K562 (cell line): Measurements from ENCODE around the gene HMGA1. TPM values are rescaled to one million over a fixed set of nuclear protein-coding genes. Genes with fewer than 3 reads are reported as not detected.

Experiments used
- ATAC-seq: fragments of 200-7000 bp; cut with Tn5 transposase; 3 replicates; pipeline ENCODE4 v1.9.1; 2020; ENCODE audit warnings: moderate library complexity
- BruUV-seq: library from RNA; stranded (reverse); fragments of 400-500 nt; replicated peaks from 2 replicates; lab custom pipeline; 2021; lab: Mats Ljungman, UMichigan
- CTCF ChIA-PET: fragments of 300-600 bp; formaldehyde crosslinking; extraction: SDS; loops from one replicate; lab custom pipeline; 2021; ENCODE audit warnings: low intra/inter-chr PET ratio; lab: Yijun Ruan, JAX
- POLR2A ChIA-PET: fragments of 300-600, 350-650 bp; sonication (Branson Sonifier 250); formaldehyde crosslinking; extraction: SDS; loops from one replicate; lab custom pipeline; 2021; ENCODE audit warnings: antibody characterized with exemption, inconsistent platforms; lab: Yijun Ruan, JAX
- DNase-seq, 4 experiments: peaks; one replicate each; pipeline versions ENCODE4 v3.0.0 to v3.0.0-alpha.2; 2011 to 2018; ENCODE audit warnings: low spot score in 3 of 4, mixed read lengths in 3 of 4; ENCODE audit errors: extremely low read depth in 1 of 4
- FAIRE-seq: peaks from 2 replicates; lab custom pipeline; 2011; peaks lifted over from hg19 to GRCh38; lab: Jason Lieb, UNC
- H2AFZ ChIP-seq: 2 replicates; pipeline ENCODE4 v1.6.0; 2011; ENCODE audit warnings: low read depth, low read length, control low read depth, inconsistent platforms
- H3K27ac ChIP-seq: fragments of 200-600 bp; 3 replicates; pipeline ENCODE4 v1.8.0; 2011; ENCODE audit warnings: low read depth, mild to moderate bottlenecking, control low read depth, inconsistent platforms, low read length, moderate library complexity, mixed read lengths; ENCODE audit errors: extremely low read depth
- H3K27me3 ChIP-seq, 2 experiments: fragments of 300-600 bp in 1 of 2; 2 replicates in 1 of 2; 3 replicates in 1 of 2; pipeline versions ENCODE4 v1.6.0 to v1.8.0; 2011; ENCODE audit warnings: inconsistent platforms in 2 of 2, low read length in 2 of 2, mild to moderate bottlenecking in 1 of 2, mixed read lengths in 1 of 2, moderate library complexity in 1 of 2; ENCODE audit not compliant: control insufficient read depth in 2 of 2, insufficient read depth in 2 of 2
- H3K36me3 ChIP-seq: fragments of 300-600 bp; 3 replicates; pipeline ENCODE4 v1.8.0; 2011; ENCODE audit warnings: mild to moderate bottlenecking, low read length, inconsistent platforms; ENCODE audit not compliant: control insufficient read depth, insufficient read depth
- H3K4me1 ChIP-seq, 2 experiments: fragments of 200-600 bp in 1 of 2; replicated peaks in 1 of 2; 2 replicates in 1 of 2; 3 replicates in 1 of 2; pipeline versions ENCODE4 v1.5.1 to v1.8.0; 2011; ENCODE audit warnings: inconsistent platforms in 2 of 2, low read length in 2 of 2, mild to moderate bottlenecking in 1 of 2, mixed read lengths in 1 of 2, moderate library complexity in 1 of 2; ENCODE audit not compliant: control insufficient read depth in 2 of 2, insufficient read depth in 2 of 2
- H3K4me2 ChIP-seq: 2 replicates; pipeline ENCODE4 v1.6.1; 2011; ENCODE audit warnings: low read length, control low read depth, inconsistent platforms, mixed read lengths; ENCODE audit not compliant: insufficient read depth
- H3K4me3 ChIP-seq: fragments of 200-600 bp; sonication (generic), shearing (Covaris generic); 2 replicates; pipeline ENCODE4 v1.5.1; 2016; ENCODE audit warnings: control low read depth, inconsistent platforms
- H3K79me2 ChIP-seq: fragments of 200-600 bp; 3 replicates; pipeline ENCODE4 v1.8.0; 2011; ENCODE audit warnings: low read length, inconsistent platforms; ENCODE audit not compliant: control insufficient read depth, insufficient read depth
- H3K9ac ChIP-seq, 2 experiments: 2 replicates each; pipeline versions ENCODE4 v1.6.0 to v1.6.1; 2011; ENCODE audit warnings: low read depth in 2 of 2, low read length in 2 of 2, control low read depth in 1 of 2, inconsistent platforms in 1 of 2, mild to moderate bottlenecking in 1 of 2, mixed read lengths in 1 of 2; ENCODE audit not compliant: insufficient read depth in 1 of 2
- H3K9me1 ChIP-seq: one replicate; pipeline ENCODE4 v1.6.0; 2011; ENCODE audit warnings: inconsistent platforms, mild to moderate bottlenecking, low read length, moderate library complexity; ENCODE audit not compliant: control insufficient read depth, insufficient read depth
- H3K9me3 ChIP-seq: replicated peaks from 2 replicates; pipeline ENCODE4 v1.5.1; 2011; ENCODE audit warnings: low read depth, low read length, inconsistent platforms; ENCODE audit not compliant: control insufficient read depth, insufficient read depth
- H4K20me1 ChIP-seq: replicated peaks from 2 replicates; pipeline ENCODE4 v1.6.1; 2011; ENCODE audit warnings: low read length, inconsistent platforms, mixed read lengths; ENCODE audit not compliant: control insufficient read depth, insufficient read depth
- FOXK1 ChIP-seq: sonication (generic); formaldehyde crosslinking; IDR thresholded peaks from 2 replicates; pipeline ENCODE4 v1.8.0; 2022; ENCODE audit warnings: missing genetic modification reagents, mild to moderate bottlenecking, borderline replicate concordance
- GATAD2B ChIP-seq: fragments of 450-650 bp; IDR thresholded peaks from 2 replicates; pipeline ENCODE4 v1.6.1; 2017; ENCODE audit warnings: mild to moderate bottlenecking, borderline replicate concordance
- KLF16 ChIP-seq: IDR thresholded peaks from 2 replicates; pipeline ENCODE4 v1.6.1; 2016; ENCODE audit warnings: antibody characterized with exemption
- MTF1 ChIP-seq: fragments of 250-450 bp; sonication (Bioruptor Pico); IDR thresholded peaks from 2 replicates; pipeline ENCODE4 v1.9.0; 2021; ENCODE audit warnings: moderate library complexity, mild to moderate bottlenecking, inconsistent platforms, borderline replicate concordance
- RBM22 ChIP-seq: fragments of 200-400 bp; formaldehyde crosslinking; IDR thresholded peaks from 2 replicates; pipeline ENCODE4 v1.6.1; 2018; ENCODE audit warnings: low read length, low read depth; ENCODE audit not compliant: poor library complexity, severe bottlenecking
- RFX5 ChIP-seq: IDR thresholded peaks from 2 replicates; pipeline ENCODE4 v1.6.1; 2011; ENCODE audit warnings: low read depth, mild to moderate bottlenecking, improper control_type of control experiment, low read length
- ZNF3 ChIP-seq: fragments of 250-450 bp; sonication (Bioruptor Pico); IDR thresholded peaks from 2 replicates; pipeline ENCODE4 v1.5.0; 2021; ENCODE audit warnings: mild to moderate bottlenecking, moderate library complexity
- ZNF644 ChIP-seq: fragments of 200-800 bp; sonication (Bioruptor generic); IDR thresholded peaks from 2 replicates; pipeline ENCODE4 v1.6.1; 2016; ENCODE audit warnings: low read depth, missing genetic modification characterization, missing compliant biosample characterization
- ZNF76 ChIP-seq: fragments of 250-450 bp; sonication (Bioruptor Pico); IDR thresholded peaks from 2 replicates; pipeline ENCODE4 v1.4.0; 2020; ENCODE audit warnings: mild to moderate bottlenecking, moderate library complexity, borderline replicate concordance
- WGBS: fragments of 100-300 bp; shearing (Covaris generic); methylation state at CpG from one replicate; pipeline ENCODE4 v1.1.6; 2016; ENCODE audit warnings: low coverage, mixed read lengths; ENCODE audit not compliant: insufficient coverage; ENCODE audit errors: missing lambda C conversion rate; 5-methylcytosine and 5-hydroxymethylcytosine counted together
- in situ Hi-C: fragments of 300-500 bp; cut with MboI; formaldehyde crosslinking; loops from 4 replicates; pipeline ENCODE4 v1.15.0; 2018; ENCODE audit warnings: inconsistent platforms, mixed read lengths
- intact Hi-C: fragments of 100-400 bp; cut with micrococcal nuclease; formaldehyde crosslinking; loops from 2 replicates; pipeline ENCODE4 v1.14.2; 2022
- polyA plus RNA-seq, 8 experiments: library from polyadenylated mRNA; depleted of rRNA in 4 of 8; stranded (reverse) in 5 of 8; unstranded in 3 of 8; fragments of >200 nt; fragmentation: Nextera tagmentation in 2 of 8; fragmentation: Illumina TruSeq in 1 of 8; extraction: Ambion mirVana in 2 of 8; extraction: Trizol in 1 of 8; gene quantifications; 2 replicates each; pipeline versions ENCODE4 v1.2.1 to v1.2.3, GENCODE V29; 2011 to 2014; ENCODE audit warnings: inconsistent platforms in 1 of 8, missing spikeins in 1 of 8
- total RNA-seq, 7 experiments: library from RNA; depleted of rRNA in 6 of 7; stranded (reverse); fragments of >200 nt in 6 of 7; fragmentation: Illumina TruSeq in 2 of 7; extraction: Trizol in 2 of 7; gene quantifications; 2 replicates each; pipeline versions ENCODE4 v1.2.1 to v1.2.3, GENCODE V29; 2011 to 2021; ENCODE audit warnings: low replicate concordance in 1 of 7
- TF ChIP-seq, protein P1 (sequence below): fragments of 250-450 bp; sonication (Bioruptor Pico); IDR thresholded peaks from 2 replicates; pipeline ENCODE4 v1.4.0; 2020

The HMGA1 gene
- total and polyA plus RNA-seq, 9 of the 15 experiments (the other 6 are each of a cell fraction or from before 2014, with no cell fraction given): 27.8 to 1,947 (median 594) TPM

GRCh38 chr6:34205916-34206315, 30.8 kb upstream of the HMGA1 start:
- in situ Hi-C loops (no loop called here), intact Hi-C loops (no loop called here)
- Histone ChIP-seq H3K4me3 (no peak overlapping the region), H3K9me3 (no peaks in the 10 kb centered on the region), H3K36me3 (no peaks in the 10 kb centered on the region), H3K27ac (no peak overlapping the region), H3K4me2 (no peak overlapping the region), H3K79me2 (no peaks in the 10 kb centered on the region), H4K20me1 (no peaks in the 10 kb centered on the region), H3K9ac (peak overlapping the region in 1 of 2 experiments; percentile 54; a peak in 1 of 4 replicates), H3K27me3 (no peaks in the 10 kb centered on the region), H2AFZ (peak overlapping the region; percentile 54), H3K4me1 (peaks cover 0 to 10% of the 10 kb centered on the region in 2 experiments; a peak in 3 of 5 replicates), H3K9me1 (no peaks in the 10 kb centered on the region)
- no peak for DNase-seq
- 72% methylated on average over 2 of the region's 2 CpGs for WGBS
- ChIA-PET CTCF (no interaction called here), POLR2A (interaction anchor here (0.7 to 1.7 kb wide), 6 partner anchors 10 to 38 kb away, joined by 3 to 9 read pairs (median 4); no protein-coding TSS in a partner anchor)
- no TSS peak for BruUV-seq
- ATAC-seq: no peak
- no peak for TF ChIP-seq MTF1 (CRISPR knock-in tag)
- FAIRE-seq: no peak

- POLR2A ChIA-PET: interaction anchor here (1.2 to 2.5 kb wide), 2 partner anchors 10 to 17 kb away, joined by 3 to 16 read pairs; no protein-coding TSS in a partner anchor
- no peaks in the 10 kb centered on the region for H3K9me3 ChIP-seq
- ATAC-seq (no peak), DNase-seq (peak in 1 of 4 experiments; percentile 10), FAIRE-seq (no peak)
- H3K27me3 ChIP-seq: no peaks in the 10 kb centered on the region
- in situ Hi-C loops: no loop called here
- H3K9ac ChIP-seq: peak overlapping the region in 1 of 2 experiments; percentile 65; a peak in 1 of 4 replicates
- H3K4me1 ChIP-seq: peaks cover 0 to 10% of the 10 kb centered on the region in 2 experiments; a peak in 3 of 5 replicates
- H3K79me2 ChIP-seq: no peaks in the 10 kb centered on the region
- H3K27ac ChIP-seq: no peak overlapping the region
- intact Hi-C loops: no loop called here
- no peaks in the 10 kb centered on the region for H3K36me3 ChIP-seq
- no peak overlapping the region for H2AFZ ChIP-seq
- H3K4me2 ChIP-seq: no peak overlapping the region
- no TSS peak for BruUV-seq
- 58% methylated on average over 6 of the region's 7 CpGs for WGBS
- H4K20me1 ChIP-seq: no peaks in the 10 kb centered on the region
- no peaks in the 10 kb centered on the region for H3K9me1 ChIP-seq
- CTCF ChIA-PET: no interaction called here
- TF ChIP-seq ZNF3 (CRISPR knock-in tag) (no peak), ZNF644 (tag) (no peak), ZNF76 (CRISPR knock-in tag) (no peak), RFX5 (no peak), GATAD2B (no peak), FOXK1 (CRISPR knock-in tag) (no peak), RBM22 (no peak), KLF16 (no peak)
- TF ChIP-seq, protein P1, sequence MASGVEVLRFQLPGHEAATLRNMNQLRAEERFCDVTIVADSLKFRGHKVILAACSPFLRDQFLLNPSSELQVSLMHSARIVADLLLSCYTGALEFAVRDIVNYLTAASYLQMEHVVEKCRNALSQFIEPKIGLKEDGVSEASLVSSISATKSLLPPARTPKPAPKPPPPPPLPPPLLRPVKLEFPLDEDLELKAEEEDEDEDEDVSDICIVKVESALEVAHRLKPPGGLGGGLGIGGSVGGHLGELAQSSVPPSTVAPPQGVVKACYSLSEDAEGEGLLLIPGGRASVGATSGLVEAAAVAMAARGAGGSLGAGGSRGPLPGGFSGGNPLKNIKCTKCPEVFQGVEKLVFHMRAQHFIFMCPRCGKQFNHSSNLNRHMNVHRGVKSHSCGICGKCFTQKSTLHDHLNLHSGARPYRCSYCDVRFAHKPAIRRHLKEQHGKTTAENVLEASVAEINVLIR (CRISPR knock-in tag): no peak
- TF ChIP-seq, all 486 proteins: peak for 0
- H3K4me3 ChIP-seq: no peak overlapping the region
Measured at GRCh38 chr6:34206726-34207125, 29.9 kb upstream of the HMGA1 start.
